ENCODE data around the gene KRTAP20-1. TPM values are rescaled to one million over a fixed set of nuclear protein-coding genes. Genes with fewer than 3 reads are reported as not detected.

The KRTAP20-1 gene
- polyA plus RNA-seq, 1 of the 3 experiments (the other 2 are of a cell fraction), result not detected

DNA sequence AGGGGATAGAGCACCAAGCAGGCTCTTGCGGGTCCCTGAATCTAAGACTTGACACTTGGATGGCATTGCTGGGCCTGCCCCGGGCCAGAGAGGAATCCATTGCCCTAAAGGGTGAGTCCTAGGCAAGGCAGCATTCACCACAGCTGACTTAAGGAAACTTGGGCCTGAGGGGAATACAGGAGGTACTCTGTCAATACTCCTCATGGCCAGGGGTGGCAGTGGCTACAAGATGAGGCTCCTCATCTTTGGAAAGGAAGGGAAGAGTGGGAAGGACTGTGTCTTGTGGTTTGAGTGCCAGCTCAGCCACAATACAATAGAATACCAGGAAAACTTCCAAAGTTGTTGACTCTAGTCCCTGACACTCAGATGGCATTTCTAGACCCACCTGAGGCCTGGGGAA is 10.3 kb upstream of the KRTAP20-1 start:
- H3K27ac ChIP-seq (ENCODE audit: low read depth in 2 of 2, low read length in 1 of 2), result no peak overlapping the region
- H3K9ac ChIP-seq, result no peak overlapping the region
- no peaks in the 10 kb centered on the region for H3K27me3 ChIP-seq (ENCODE audit: insufficient read depth)
- H3K9me2 ChIP-seq, result no peaks in the 10 kb centered on the region
- H3K4me3 ChIP-seq (ENCODE audit: low read depth in 2 of 2, low read length in 1 of 2), result no peak overlapping the region
- TF ChIP-seq, protein P1, sequence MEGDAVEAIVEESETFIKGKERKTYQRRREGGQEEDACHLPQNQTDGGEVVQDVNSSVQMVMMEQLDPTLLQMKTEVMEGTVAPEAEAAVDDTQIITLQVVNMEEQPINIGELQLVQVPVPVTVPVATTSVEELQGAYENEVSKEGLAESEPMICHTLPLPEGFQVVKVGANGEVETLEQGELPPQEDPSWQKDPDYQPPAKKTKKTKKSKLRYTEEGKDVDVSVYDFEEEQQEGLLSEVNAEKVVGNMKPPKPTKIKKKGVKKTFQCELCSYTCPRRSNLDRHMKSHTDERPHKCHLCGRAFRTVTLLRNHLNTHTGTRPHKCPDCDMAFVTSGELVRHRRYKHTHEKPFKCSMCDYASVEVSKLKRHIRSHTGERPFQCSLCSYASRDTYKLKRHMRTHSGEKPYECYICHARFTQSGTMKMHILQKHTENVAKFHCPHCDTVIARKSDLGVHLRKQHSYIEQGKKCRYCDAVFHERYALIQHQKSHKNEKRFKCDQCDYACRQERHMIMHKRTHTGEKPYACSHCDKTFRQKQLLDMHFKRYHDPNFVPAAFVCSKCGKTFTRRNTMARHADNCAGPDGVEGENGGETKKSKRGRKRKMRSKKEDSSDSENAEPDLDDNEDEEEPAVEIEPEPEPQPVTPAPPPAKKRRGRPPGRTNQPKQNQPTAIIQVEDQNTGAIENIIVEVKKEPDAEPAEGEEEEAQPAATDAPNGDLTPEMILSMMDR (IDR thresholded peaks at IDR 0.05), result peak; percentile 21; the same call in 1 of the 2 replicates
- TF ChIP-seq CHD2 (IDR thresholded peaks at IDR 0.05; ENCODE audit: low read length, partially characterized antibody), result no peak
- no peak for TF ChIP-seq GATA2 (CRISPR knock-in tag; IDR thresholded peaks at IDR 0.05)
- TF ChIP-seq TEAD4 (IDR thresholded peaks at IDR 0.05; ENCODE audit: borderline replicate concordance, insufficient read depth), result no peak
- TF ChIP-seq MEF2A (IDR thresholded peaks at IDR 0.05; ENCODE audit: borderline replicate concordance, low read depth), result no peak
- TF ChIP-seq TAF1 (IDR thresholded peaks at IDR 0.05; ENCODE audit: borderline replicate concordance, low read depth, low read length), result no peak
- WGBS (ENCODE audit: low lambda C conversion rate), result 0% methylated on average over 2 of the region's 2 CpGs
- ChIA-PET CTCF (no interaction called here), POLR2A (no interaction called here)
- no peaks in the 10 kb centered on the region for H3F3A ChIP-seq (replicated peaks; ENCODE audit: insufficient read depth)
- DNase-seq, result no peak
- no peaks in the 10 kb centered on the region for H3K9me3 ChIP-seq
- H4K20me1 ChIP-seq (ENCODE audit: insufficient read depth), result no peaks in the 10 kb centered on the region
- no peak overlapping the region for H3K4me2 ChIP-seq
- no peaks in the 10 kb centered on the region for H3K79me2 ChIP-seq (ENCODE audit: insufficient read depth)
- no peaks in the 10 kb centered on the region for H3K4me1 ChIP-seq (ENCODE audit: control insufficient read depth in 1 of 2, insufficient read depth in 2 of 2, low read depth in 1 of 2, low read length in 1 of 2)
- H2AFZ ChIP-seq (ENCODE audit: low read depth), result no peak overlapping the region
- no peaks in the 10 kb centered on the region for H3K36me3 ChIP-seq (replicated peaks in 1 of 2; ENCODE audit: control insufficient read depth in 1 of 2, insufficient read depth in 2 of 2, low read length in 1 of 2)

DNA sequence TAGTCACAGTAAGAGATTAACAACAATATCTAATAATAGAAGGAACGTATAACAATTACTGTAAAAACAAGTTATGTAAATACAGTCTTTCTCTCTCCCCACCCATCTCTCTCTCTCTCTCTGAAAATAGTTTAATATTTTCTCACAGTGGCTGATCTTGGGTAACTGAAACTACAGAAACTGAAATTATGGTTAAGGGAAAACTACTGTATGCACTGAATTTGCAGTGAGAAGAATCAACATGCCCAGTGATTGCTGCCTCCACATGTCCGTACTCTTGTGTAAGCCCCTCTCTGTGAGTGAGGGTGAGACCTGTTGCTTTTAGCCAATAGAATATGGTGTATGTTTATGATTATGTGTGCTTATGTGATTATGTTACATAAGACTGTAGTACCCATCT is 4.1 kb upstream of the KRTAP20-1 start:
- H3K27ac ChIP-seq (ENCODE audit: low read depth in 2 of 2, low read length in 1 of 2), result no peak overlapping the region
- DNase-seq, result no peak

More for the DNA sequence above, 4.1 kb upstream of the KRTAP20-1 start:
- TF ChIP-seq, protein P2, sequence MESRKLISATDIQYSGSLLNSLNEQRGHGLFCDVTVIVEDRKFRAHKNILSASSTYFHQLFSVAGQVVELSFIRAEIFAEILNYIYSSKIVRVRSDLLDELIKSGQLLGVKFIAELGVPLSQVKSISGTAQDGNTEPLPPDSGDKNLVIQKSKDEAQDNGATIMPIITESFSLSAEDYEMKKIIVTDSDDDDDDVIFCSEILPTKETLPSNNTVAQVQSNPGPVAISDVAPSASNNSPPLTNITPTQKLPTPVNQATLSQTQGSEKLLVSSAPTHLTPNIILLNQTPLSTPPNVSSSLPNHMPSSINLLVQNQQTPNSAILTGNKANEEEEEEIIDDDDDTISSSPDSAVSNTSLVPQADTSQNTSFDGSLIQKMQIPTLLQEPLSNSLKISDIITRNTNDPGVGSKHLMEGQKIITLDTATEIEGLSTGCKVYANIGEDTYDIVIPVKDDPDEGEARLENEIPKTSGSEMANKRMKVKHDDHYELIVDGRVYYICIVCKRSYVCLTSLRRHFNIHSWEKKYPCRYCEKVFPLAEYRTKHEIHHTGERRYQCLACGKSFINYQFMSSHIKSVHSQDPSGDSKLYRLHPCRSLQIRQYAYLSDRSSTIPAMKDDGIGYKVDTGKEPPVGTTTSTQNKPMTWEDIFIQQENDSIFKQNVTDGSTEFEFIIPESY (IDR thresholded peaks at IDR 0.05; ENCODE audit: borderline replicate concordance, low read depth), result no peak
- TF ChIP-seq SMC3 (IDR thresholded peaks at IDR 0.05; ENCODE audit: low read depth, low read length) (no peak), MXI1 (IDR thresholded peaks at IDR 0.05; ENCODE audit: low read depth, low read length) (no peak), FOSL2 (IDR thresholded peaks at IDR 0.05; ENCODE audit: borderline replicate concordance, low read depth) (no peak)
- H3F3A ChIP-seq (replicated peaks; ENCODE audit: insufficient read depth), result no peaks in the 10 kb centered on the region
- no peak overlapping the region for H3K4me3 ChIP-seq (ENCODE audit: low read depth in 2 of 2, low read length in 1 of 2)
- H3K4me1 ChIP-seq (ENCODE audit: control insufficient read depth in 1 of 2, insufficient read depth in 2 of 2, low read depth in 1 of 2, low read length in 1 of 2), result no peaks in the 10 kb centered on the region
- H3K4me2 ChIP-seq, result no peak overlapping the region
- CTCF ChIA-PET, result no interaction called here
- H2AFZ ChIP-seq (ENCODE audit: low read depth), result no peak overlapping the region; the same call in 1 of the 2 replicates
- no peaks in the 10 kb centered on the region for H3K9me3 ChIP-seq
- no peaks in the 10 kb centered on the region for H3K27me3 ChIP-seq (ENCODE audit: insufficient read depth)
- H3K79me2 ChIP-seq (ENCODE audit: insufficient read depth), result no peaks in the 10 kb centered on the region
- no peak overlapping the region for H3K9ac ChIP-seq
- POLR2A ChIA-PET, result no interaction called here
- WGBS (ENCODE audit: low lambda C conversion rate), result 8% methylated on average over 2 of the region's 2 CpGs
- H3K36me3 ChIP-seq (replicated peaks in 1 of 2; ENCODE audit: control insufficient read depth in 1 of 2, insufficient read depth in 2 of 2, low read length in 1 of 2), result no peaks in the 10 kb centered on the region
- H3K9me2 ChIP-seq, result no peaks in the 10 kb centered on the region
- no peaks in the 10 kb centered on the region for H4K20me1 ChIP-seq (ENCODE audit: insufficient read depth)

Data from SK-N-SH (cell line).